ENCODE data around the gene KRT86. TPM values are rescaled to one million over a fixed set of nuclear protein-coding genes. Genes with fewer than 3 reads are reported as not detected.
A peak's percentile ranks its signal among the peaks of the same experiment; 100 is the strongest.

The KRT86 gene
- total and polyA plus RNA-seq, 2 of the 8 experiments (the other 6 are each of a cell fraction or from before 2014, with no cell fraction given), result 0.12 TPM; not detected in 1

- no peak overlapping the region for H3K27ac ChIP-seq (ENCODE audit: low read depth, low read length)
- no peak overlapping the region for H3K4ac ChIP-seq (replicated peaks; ENCODE audit: insufficient read length, low read depth, low read length)
- H3K79me1 ChIP-seq (ENCODE audit: low read depth, low read length), result no peaks in the 10 kb centered on the region
- H3K4me1 ChIP-seq (replicated peaks in 1 of 4; ENCODE audit: control insufficient read depth in 3 of 4, insufficient read depth in 4 of 4, low read length in 3 of 4), result peaks cover 0 to 12% (median 5%) of the 10 kb centered on the region in 4 experiments; a peak in 5 of 7 replicates
- H2BK15ac ChIP-seq (ENCODE audit: low read length), result peak overlapping the region; percentile 68; the same call in 1 of the 2 replicates
- 0 out of 2 replicates have a peak overlapping the region, but pooled peaks have one; percentile 51 for H4K8ac ChIP-seq (ENCODE audit: extremely low read depth, insufficient read depth, low read length)
- peak overlapping the region; percentile 55 to 62 for H3K4me2 ChIP-seq (ENCODE audit: insufficient read depth in 1 of 2, low read depth in 2 of 2, low read length in 2 of 2)
- H2BK5ac ChIP-seq (ENCODE audit: low read depth, low read length), result no peak overlapping the region; the same call in 1 of the 2 replicates
- 23% methylated on average over 35 of the region's 52 CpGs; no CpG with 5 or more reads in 1 of the 2 experiments for WGBS, 2 experiments (ENCODE audit: extremely low coverage in 1 of 2, insufficient coverage in 1 of 2, insufficient read length in 1 of 2, insufficient replicate concordance in 2 of 2, low coverage in 1 of 2, low lambda C conversion rate in 2 of 2, missing lambda C conversion rate in 1 of 2)
- no peaks in the 10 kb centered on the region for H3K9me3 ChIP-seq (ENCODE audit: insufficient read depth in 2 of 2, low read depth in 1 of 2, low read length in 1 of 2)
- FAIRE-seq (no peak), DNase-seq (ENCODE audit: low read depth in 1 of 2, low spot score in 2 of 2) (peak in 1 of 2 experiments; percentile 69)
- CTCF ChIA-PET (ENCODE audit: partially characterized antibody), result interaction anchor here (0.6 to 14.6 kb wide), 25 partner anchors 9 to 311 kb away, joined by 3 to 151 read pairs (median 8); partner anchors contain the start of gene KRT7
- H3K27me3 ChIP-seq (replicated peaks in 1 of 4; ENCODE audit: control insufficient read depth in 3 of 4, extremely low read depth in 1 of 4, insufficient read depth in 3 of 4, low read length in 3 of 4), result peaks cover 4 to 31% (median 25%) of the 10 kb centered on the region in 4 experiments
- peak overlapping the region; percentile 35 for H4K91ac ChIP-seq (replicated peaks; ENCODE audit: insufficient read length, low read length)
- H3K23me2 ChIP-seq (ENCODE audit: low read depth, low read length), result peaks cover 3% of the 10 kb centered on the region; the same call in 1 of the 2 replicates
- 0 out of 2 replicates have a peak overlapping the region, but pooled peaks have one; percentile 27 for H2BK20ac ChIP-seq (ENCODE audit: low read length)
- no peaks in the 10 kb centered on the region for H4K20me1 ChIP-seq (replicated peaks in 1 of 2; ENCODE audit: control insufficient read depth in 1 of 2, insufficient read depth in 2 of 2, low read length in 2 of 2)
- 0 out of 2 replicates have a peak overlapping the region, but pooled peaks have one; percentile 35 for H2AFZ ChIP-seq (ENCODE audit: low read length)
- H3K14ac ChIP-seq (ENCODE audit: insufficient read length), result no peak overlapping the region
- no peak overlapping the region for H2BK120ac ChIP-seq (replicated peaks; ENCODE audit: low read depth, low read length)
- no peak overlapping the region for H4K5ac ChIP-seq (ENCODE audit: insufficient read length, low read depth, low read length)
- H2AK5ac ChIP-seq (ENCODE audit: low read depth, low read length), result no peak overlapping the region
- H3K36me3 ChIP-seq (ENCODE audit: control insufficient read depth in 2 of 4, insufficient read depth in 4 of 4, low read length in 3 of 4), result no peaks in the 10 kb centered on the region
- H3K4me3 ChIP-seq (ENCODE audit: extremely low read depth in 1 of 4, insufficient read depth in 2 of 4, low read depth in 3 of 4, low read length in 4 of 4), result peak overlapping the region; percentile 2 to 54 (median 19); a peak in 6 of 8 replicates
- H3K23ac ChIP-seq (ENCODE audit: insufficient read length), result no peak overlapping the region
- H3K56ac ChIP-seq (replicated peaks; ENCODE audit: insufficient read length, low read depth, low read length), result no peak overlapping the region
- no peak overlapping the region for H2BK12ac ChIP-seq (ENCODE audit: low read depth, low read length)
- H3K79me2 ChIP-seq (ENCODE audit: control insufficient read depth in 1 of 2, insufficient read depth in 2 of 2, low read length in 2 of 2), result no peaks in the 10 kb centered on the region
- no peak overlapping the region for H3K9ac ChIP-seq (replicated peaks in 1 of 4; ENCODE audit: extremely low read depth in 1 of 4, low read depth in 3 of 4, low read length in 3 of 4)
- POLR2A ChIA-PET (ENCODE audit: partially characterized antibody), result interaction anchor here (0.8 to 2.3 kb wide), 6 partner anchors 9 to 624 kb away, joined by 3 to 7 read pairs (median 3); partner anchors contain the start of gene KRT7
- H3K18ac ChIP-seq (ENCODE audit: extremely low read depth, low read length), result no peak overlapping the region
- TF ChIP-seq SIX5 (IDR thresholded peaks at IDR 0.05; ENCODE audit: low read depth, low read length) (no peak), CBX8 (IDR thresholded peaks at IDR 0.05; ENCODE audit: borderline replicate concordance, low read depth, low read length) (no peak), CHD1 (IDR thresholded peaks at IDR 0.05; ENCODE audit: low read depth, low read length) (no peak), MAFK (IDR thresholded peaks at IDR 0.05; ENCODE audit: low read depth, low read length) (no peak), EZH2 (IDR thresholded peaks at IDR 0.05; ENCODE audit: low read depth, low read length, severe bottlenecking) (peak; percentile 55), TBP (IDR thresholded peaks at IDR 0.05; ENCODE audit: low read depth, low read length) (no peak), GABPA (IDR thresholded peaks at IDR 0.05; ENCODE audit: borderline replicate concordance, insufficient read depth, low read length) (0 out of 2 replicates have a peak, but pooled peaks have one; percentile 49), EGR1 (IDR thresholded peaks at IDR 0.05; ENCODE audit: borderline replicate concordance, low read depth, low read length) (no peak), SAP30 (IDR thresholded peaks at IDR 0.05; ENCODE audit: insufficient read depth, insufficient replicate concordance, low read length) (no peak), RBBP5 (IDR thresholded peaks at IDR 0.05; ENCODE audit: borderline replicate concordance, low read depth, low read length) (no peak)
These were observed 24.1 kb upstream of the KRT86 start for GRCh38 chr12:52250048-52250990.
